ENCODE results near the gene CTDSP2. TPM values are rescaled to one million over a fixed set of nuclear protein-coding genes. Genes with fewer than 3 reads are reported as not detected.

CTDSP2 gene
- total and polyA plus RNA-seq, 2 of the 8 experiments (the other 6 are each of a cell fraction or from before 2014, with no cell fraction given) = 71.3 to 91.7 TPM

DNA sequence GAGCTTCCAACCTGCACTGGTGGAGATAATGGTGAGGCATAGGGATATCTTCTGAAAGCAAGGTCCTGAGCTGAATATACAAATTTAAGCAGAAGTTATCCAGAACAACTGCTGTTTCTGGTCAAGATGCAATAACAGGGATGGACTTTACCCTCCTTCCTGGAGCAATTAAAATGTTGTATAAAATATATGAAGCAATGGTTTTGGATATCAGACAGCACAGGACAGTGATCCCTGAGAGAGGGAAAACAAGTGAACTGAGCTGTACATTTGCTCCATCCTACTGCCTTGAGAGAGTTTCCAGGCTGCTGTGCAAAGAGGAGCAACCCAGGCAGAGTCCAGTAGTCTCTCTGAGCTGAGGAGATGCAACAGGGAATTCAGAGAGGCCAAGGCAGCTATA is 36.0 kb upstream of the CTDSP2 start (continued):
- TF ChIP-seq, protein P1, sequence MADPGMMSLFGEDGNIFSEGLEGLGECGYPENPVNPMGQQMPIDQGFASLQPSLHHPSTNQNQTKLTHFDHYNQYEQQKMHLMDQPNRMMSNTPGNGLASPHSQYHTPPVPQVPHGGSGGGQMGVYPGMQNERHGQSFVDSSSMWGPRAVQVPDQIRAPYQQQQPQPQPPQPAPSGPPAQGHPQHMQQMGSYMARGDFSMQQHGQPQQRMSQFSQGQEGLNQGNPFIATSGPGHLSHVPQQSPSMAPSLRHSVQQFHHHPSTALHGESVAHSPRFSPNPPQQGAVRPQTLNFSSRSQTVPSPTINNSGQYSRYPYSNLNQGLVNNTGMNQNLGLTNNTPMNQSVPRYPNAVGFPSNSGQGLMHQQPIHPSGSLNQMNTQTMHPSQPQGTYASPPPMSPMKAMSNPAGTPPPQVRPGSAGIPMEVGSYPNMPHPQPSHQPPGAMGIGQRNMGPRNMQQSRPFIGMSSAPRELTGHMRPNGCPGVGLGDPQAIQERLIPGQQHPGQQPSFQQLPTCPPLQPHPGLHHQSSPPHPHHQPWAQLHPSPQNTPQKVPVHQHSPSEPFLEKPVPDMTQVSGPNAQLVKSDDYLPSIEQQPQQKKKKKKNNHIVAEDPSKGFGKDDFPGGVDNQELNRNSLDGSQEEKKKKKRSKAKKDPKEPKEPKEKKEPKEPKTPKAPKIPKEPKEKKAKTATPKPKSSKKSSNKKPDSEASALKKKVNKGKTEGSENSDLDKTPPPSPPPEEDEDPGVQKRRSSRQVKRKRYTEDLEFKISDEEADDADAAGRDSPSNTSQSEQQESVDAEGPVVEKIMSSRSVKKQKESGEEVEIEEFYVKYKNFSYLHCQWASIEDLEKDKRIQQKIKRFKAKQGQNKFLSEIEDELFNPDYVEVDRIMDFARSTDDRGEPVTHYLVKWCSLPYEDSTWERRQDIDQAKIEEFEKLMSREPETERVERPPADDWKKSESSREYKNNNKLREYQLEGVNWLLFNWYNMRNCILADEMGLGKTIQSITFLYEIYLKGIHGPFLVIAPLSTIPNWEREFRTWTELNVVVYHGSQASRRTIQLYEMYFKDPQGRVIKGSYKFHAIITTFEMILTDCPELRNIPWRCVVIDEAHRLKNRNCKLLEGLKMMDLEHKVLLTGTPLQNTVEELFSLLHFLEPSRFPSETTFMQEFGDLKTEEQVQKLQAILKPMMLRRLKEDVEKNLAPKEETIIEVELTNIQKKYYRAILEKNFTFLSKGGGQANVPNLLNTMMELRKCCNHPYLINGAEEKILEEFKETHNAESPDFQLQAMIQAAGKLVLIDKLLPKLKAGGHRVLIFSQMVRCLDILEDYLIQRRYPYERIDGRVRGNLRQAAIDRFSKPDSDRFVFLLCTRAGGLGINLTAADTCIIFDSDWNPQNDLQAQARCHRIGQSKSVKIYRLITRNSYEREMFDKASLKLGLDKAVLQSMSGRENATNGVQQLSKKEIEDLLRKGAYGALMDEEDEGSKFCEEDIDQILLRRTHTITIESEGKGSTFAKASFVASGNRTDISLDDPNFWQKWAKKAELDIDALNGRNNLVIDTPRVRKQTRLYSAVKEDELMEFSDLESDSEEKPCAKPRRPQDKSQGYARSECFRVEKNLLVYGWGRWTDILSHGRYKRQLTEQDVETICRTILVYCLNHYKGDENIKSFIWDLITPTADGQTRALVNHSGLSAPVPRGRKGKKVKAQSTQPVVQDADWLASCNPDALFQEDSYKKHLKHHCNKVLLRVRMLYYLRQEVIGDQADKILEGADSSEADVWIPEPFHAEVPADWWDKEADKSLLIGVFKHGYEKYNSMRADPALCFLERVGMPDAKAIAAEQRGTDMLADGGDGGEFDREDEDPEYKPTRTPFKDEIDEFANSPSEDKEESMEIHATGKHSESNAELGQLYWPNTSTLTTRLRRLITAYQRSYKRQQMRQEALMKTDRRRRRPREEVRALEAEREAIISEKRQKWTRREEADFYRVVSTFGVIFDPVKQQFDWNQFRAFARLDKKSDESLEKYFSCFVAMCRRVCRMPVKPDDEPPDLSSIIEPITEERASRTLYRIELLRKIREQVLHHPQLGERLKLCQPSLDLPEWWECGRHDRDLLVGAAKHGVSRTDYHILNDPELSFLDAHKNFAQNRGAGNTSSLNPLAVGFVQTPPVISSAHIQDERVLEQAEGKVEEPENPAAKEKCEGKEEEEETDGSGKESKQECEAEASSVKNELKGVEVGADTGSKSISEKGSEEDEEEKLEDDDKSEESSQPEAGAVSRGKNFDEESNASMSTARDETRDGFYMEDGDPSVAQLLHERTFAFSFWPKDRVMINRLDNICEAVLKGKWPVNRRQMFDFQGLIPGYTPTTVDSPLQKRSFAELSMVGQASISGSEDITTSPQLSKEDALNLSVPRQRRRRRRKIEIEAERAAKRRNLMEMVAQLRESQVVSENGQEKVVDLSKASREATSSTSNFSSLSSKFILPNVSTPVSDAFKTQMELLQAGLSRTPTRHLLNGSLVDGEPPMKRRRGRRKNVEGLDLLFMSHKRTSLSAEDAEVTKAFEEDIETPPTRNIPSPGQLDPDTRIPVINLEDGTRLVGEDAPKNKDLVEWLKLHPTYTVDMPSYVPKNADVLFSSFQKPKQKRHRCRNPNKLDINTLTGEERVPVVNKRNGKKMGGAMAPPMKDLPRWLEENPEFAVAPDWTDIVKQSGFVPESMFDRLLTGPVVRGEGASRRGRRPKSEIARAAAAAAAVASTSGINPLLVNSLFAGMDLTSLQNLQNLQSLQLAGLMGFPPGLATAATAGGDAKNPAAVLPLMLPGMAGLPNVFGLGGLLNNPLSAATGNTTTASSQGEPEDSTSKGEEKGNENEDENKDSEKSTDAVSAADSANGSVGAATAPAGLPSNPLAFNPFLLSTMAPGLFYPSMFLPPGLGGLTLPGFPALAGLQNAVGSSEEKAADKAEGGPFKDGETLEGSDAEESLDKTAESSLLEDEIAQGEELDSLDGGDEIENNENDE (IDR thresholded peaks at IDR 0.05; ENCODE audit: insufficient replicate concordance, low read length) = no peak
- TF ChIP-seq, protein P2, sequence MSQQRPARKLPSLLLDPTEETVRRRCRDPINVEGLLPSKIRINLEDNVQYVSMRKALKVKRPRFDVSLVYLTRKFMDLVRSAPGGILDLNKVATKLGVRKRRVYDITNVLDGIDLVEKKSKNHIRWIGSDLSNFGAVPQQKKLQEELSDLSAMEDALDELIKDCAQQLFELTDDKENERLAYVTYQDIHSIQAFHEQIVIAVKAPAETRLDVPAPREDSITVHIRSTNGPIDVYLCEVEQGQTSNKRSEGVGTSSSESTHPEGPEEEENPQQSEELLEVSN (IDR thresholded peaks at IDR 0.05) = no peak
- no peak for TF ChIP-seq CBX5 (IDR thresholded peaks at IDR 0.05; ENCODE audit: low read depth, low read length)
- TF ChIP-seq TAF1 (IDR thresholded peaks at IDR 0.05; ENCODE audit: low read depth, low read length) = no peak
- no peak for TF ChIP-seq CHD1 (IDR thresholded peaks at IDR 0.05; ENCODE audit: low read depth, low read length)
- TF ChIP-seq PHF8 (conservative IDR thresholded peaks at IDR 0.05; ENCODE audit: low read depth, low read length) = no peak
- no peak for TF ChIP-seq KDM5A (IDR thresholded peaks at IDR 0.05; ENCODE audit: low read length)
- TF ChIP-seq KDM4A (IDR thresholded peaks at IDR 0.05; ENCODE audit: low read depth, low read length, severe bottlenecking) = no peak
- TF ChIP-seq BCL11A (IDR thresholded peaks at IDR 0.05; ENCODE audit: low read depth in 2 of 2, low read length in 2 of 2) = no peak
- no peak for TF ChIP-seq NRF1 (IDR thresholded peaks at IDR 0.05; ENCODE audit: low read depth, low read length)

Data from H1 (cell line).